ENCODE measurements around the gene ZBTB46. TPM values are rescaled to one million over a fixed set of nuclear protein-coding genes. Genes with fewer than 3 reads are reported as not detected.

Gene ZBTB46
- total RNA-seq, 1 experiment from 2014 or later: 13.5 TPM

DNA sequence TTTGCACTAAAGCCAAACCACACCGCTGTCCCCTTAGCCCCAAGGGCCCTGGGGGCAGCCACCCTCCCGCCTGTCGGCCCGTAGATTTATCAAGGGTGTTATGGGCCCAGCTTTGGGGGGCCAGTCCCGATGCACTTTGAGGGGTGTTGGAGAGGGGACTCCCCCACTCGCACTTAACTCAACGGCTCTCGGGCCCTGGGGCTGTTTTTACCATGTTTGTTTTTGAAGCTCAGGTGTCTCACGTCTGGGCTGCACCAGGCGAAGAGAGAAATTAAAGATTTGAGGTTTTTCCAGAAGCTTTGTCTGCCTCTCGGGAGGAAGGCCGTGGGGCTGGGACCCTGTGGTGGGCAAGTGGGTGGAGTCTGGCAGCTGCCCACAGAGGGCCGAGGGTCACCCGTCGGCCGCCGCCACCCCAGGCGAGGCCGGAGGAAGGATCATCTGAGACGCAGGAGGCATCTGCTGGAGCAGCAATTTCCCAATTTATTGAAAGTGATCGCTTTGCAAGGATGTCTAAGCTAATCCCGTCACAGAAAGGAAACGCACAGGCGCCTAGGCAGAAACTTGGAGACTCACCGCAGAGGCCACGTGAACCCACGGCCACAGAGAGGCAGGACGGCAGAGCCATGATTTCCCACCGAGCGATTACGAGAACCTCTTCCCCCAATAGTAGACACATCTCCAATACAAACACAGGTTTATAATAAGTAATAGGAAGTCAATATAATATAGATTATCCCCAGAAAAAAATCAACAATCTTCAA, 87.7 kb downstream of the ZBTB46 start:
- peaks cover 1% of the 10 kb centered on the region; the same call in 1 of the 2 replicates for H3K36me3 ChIP-seq (replicated peaks; ENCODE audit: control insufficient read depth, insufficient read depth, low read length)
- 0 out of 2 replicates have a peak, but pooled peaks cover under 1% of the 10 kb centered on the region for H3K27me3 ChIP-seq (ENCODE audit: control insufficient read depth, insufficient read depth, low read length)
- H3K4me3 ChIP-seq (ENCODE audit: insufficient read depth, low read depth, low read length): no peak overlapping the region
- peak; percentile 59 for DNase-seq

- Histone ChIP-seq H3K36me3 (replicated peaks; ENCODE audit: control insufficient read depth, insufficient read depth, low read length) (peaks cover 1% of the 10 kb centered on the region; the same call in 1 of the 2 replicates), H3K4me3 (ENCODE audit: insufficient read depth, low read depth, low read length) (no peak overlapping the region), H3K27me3 (ENCODE audit: control insufficient read depth, insufficient read depth, low read length) (0 out of 2 replicates have a peak, but pooled peaks cover 2% of the 10 kb centered on the region)
- peak; percentile 64 for DNase-seq
Measured at GRCh38 chr20:63742381-63743024, 88.6 kb downstream of the ZBTB46 start.

- Histone ChIP-seq H3K4me3 (ENCODE audit: insufficient read depth, low read depth, low read length) (no peak overlapping the region), H3K27me3 (ENCODE audit: control insufficient read depth, insufficient read depth, low read length) (0 out of 2 replicates have a peak, but pooled peaks cover 2% of the 10 kb centered on the region), H3K36me3 (replicated peaks; ENCODE audit: control insufficient read depth, insufficient read depth, low read length) (peaks cover 1% of the 10 kb centered on the region; the same call in 1 of the 2 replicates)
- DNase-seq: peak; percentile 66
Measured at GRCh38 chr20:63741676-63742380, 89.2 kb downstream of the ZBTB46 start.

DNA sequence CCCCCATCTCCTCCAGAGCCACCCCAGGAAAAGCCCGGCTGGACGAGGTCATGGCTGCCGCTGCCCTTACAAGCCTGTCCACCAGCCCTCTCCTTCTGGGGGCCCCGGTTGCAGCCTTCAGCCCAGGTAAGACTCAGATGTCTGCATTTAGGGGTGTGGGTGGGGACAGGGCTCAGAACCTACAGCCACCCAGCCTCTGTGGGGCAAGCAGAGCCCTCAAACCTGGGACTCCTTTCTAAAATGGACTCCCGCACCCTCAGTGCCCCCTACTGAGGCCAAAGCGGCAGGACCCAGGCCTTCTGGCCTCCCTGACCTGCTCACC, 89.7 kb downstream of the ZBTB46 start:
- Histone ChIP-seq H3K27me3 (ENCODE audit: control insufficient read depth, insufficient read depth, low read length) (0 out of 2 replicates have a peak, but pooled peaks cover 2% of the 10 kb centered on the region), H3K36me3 (replicated peaks; ENCODE audit: control insufficient read depth, insufficient read depth, low read length) (no peaks in the 10 kb centered on the region; the same call in 1 of the 2 replicates), H3K4me3 (ENCODE audit: insufficient read depth, low read depth, low read length) (no peak overlapping the region; the same call in 1 of the 2 replicates)
- no peak for DNase-seq

DNA sequence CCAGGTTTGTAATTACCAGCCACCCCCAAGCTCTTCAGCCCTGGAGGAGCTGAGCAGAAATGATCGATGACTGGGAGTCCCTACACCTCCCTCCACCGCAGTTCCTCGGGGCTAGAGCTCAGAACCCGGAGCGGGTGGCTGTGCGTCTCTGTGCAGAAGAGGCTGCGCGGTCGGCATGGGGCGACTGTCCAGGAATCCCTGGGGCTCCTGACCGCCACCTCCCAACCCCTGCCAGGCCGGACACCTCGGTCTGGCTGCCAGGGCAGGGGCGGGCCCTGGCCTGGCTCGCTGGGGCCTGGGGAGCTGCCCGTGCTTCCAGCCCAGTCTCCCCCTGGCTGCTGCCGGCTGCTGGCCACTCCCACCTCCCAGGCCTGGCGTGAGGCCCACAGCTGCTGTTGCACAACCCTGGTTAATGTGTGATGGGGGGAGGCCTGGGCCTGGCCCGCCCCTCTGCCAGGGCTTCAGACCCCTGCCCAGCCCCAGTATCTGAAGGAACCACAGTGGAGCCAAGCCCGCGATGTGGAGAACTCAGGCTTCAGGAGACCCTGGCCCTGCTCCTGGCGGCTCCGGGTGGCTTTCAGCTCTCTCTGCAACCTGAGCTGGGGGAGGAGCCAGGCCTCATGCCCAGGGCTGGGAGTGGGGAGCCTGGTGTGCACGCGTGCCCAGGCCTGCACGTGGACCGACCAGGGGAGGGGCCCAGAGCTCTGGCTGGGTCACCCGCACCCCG, 90.3 kb downstream of the ZBTB46 start:
- Histone ChIP-seq H3K36me3 (replicated peaks; ENCODE audit: control insufficient read depth, insufficient read depth, low read length) (no peaks in the 10 kb centered on the region; the same call in 1 of the 2 replicates), H3K27me3 (ENCODE audit: control insufficient read depth, insufficient read depth, low read length) (0 out of 2 replicates have a peak, but pooled peaks cover 2% of the 10 kb centered on the region), H3K4me3 (ENCODE audit: insufficient read depth, low read depth, low read length) (peak overlapping the region; percentile 75)
- peak; percentile 96 for DNase-seq

DNA sequence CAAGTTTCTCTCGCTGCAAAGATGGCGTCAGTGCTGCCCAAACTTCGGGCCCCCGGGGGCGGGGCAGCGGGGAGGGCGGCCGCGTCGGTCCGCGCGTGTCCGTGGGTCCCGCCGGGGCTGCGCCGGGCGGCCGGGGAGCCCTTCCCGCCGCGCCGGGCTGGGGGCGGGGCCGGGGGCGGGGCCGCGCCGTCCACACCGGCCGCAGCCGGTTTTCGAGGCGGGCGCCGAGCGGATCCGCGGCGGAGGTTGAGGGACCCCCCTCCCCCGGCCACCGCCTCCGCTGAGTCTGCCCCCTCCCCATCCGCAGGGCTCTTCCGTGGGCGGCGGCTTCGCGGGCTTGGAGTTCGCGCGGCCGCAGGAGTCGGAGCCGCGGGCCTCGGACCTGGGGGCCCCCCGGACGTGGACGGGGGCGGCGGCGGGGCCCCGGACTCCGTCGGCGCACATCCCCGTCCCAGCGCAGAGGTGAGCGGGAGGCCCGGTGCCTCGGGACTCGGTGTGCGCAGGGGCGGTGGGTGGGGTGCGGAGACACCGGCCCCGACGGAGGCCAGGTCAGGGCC, 90.9 kb downstream of the ZBTB46 start:
- Histone ChIP-seq H3K27me3 (ENCODE audit: control insufficient read depth, insufficient read depth, low read length) (0 out of 2 replicates have a peak, but pooled peaks cover 2% of the 10 kb centered on the region), H3K36me3 (replicated peaks; ENCODE audit: control insufficient read depth, insufficient read depth, low read length) (no peaks in the 10 kb centered on the region; the same call in 1 of the 2 replicates), H3K4me3 (ENCODE audit: insufficient read depth, low read depth, low read length) (peak overlapping the region; percentile 75)
- peak; percentile 97 for DNase-seq

DNA sequence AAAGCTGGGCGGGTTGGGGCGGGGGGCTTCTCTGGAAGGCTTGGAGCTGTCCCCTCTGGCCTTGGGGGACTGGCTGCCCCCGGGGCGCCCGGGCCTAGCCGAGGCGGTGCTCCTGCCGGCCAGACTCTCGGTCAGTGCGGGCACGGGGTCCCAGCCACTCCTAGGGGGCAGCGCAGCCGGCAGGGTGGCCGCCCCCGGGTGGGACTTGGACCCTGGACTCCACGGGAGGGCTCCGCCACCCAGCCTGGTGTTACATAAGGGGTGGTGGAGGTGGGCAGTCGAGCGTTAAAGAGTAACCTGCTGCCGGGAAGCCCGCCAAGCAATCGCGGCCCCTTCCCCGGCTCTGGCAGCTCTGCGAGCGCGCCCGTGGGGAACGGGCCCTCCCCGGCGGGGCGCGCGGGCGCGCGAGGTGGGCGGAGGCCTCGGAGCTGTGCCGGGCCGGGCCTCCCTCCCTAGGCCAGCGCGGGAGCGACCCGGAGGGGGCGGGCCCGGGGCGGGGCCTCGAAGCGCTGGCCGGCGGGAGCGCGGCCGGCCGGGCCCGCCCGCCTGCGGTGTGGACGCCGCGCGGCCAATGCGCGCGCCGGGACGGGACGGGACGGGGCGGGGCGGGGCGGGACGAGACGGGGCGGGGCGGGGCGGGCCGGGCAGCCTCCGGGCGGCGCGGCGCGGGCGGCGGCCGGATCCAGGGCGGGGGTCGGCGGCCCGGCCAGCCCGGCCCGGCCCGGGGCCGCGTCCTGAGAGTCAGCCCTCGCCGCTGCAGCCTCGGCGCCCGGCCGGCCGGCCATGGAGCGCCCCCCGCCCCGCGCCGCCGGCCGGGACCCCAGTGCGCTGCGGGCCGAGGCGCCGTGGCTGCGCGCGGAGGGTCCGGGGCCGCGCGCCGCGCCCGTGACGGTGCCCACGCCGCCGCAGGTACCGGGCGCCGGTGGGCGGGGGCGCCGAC, 91.7 kb downstream of the ZBTB46 start, which contains the start of gene SLC2A4RG:
SLC2A4RG (plus strand) TSS at position 647 of the 940 bp plus-strand sequence; CDS start at position 784, 137 bp downstream.
- DNase-seq: peak; percentile 100
- H3K27me3 ChIP-seq (ENCODE audit: control insufficient read depth, insufficient read depth, low read length): 0 out of 2 replicates have a peak, but pooled peaks cover 2% of the 10 kb centered on the region
- H3K4me3 ChIP-seq (ENCODE audit: insufficient read depth, low read depth, low read length): peak within 1 kb of the TSS; percentile 75

GRCh38 chr20:63738687-63739129, 92.4 kb downstream of the ZBTB46 start:
- 0 out of 2 replicates have a peak, but pooled peaks cover 2% of the 10 kb centered on the region for H3K27me3 ChIP-seq (ENCODE audit: control insufficient read depth, insufficient read depth, low read length)
- H3K4me3 ChIP-seq (ENCODE audit: insufficient read depth, low read depth, low read length): peak overlapping the region; percentile 53
- no peak for DNase-seq
- H3K36me3 ChIP-seq (replicated peaks; ENCODE audit: control insufficient read depth, insufficient read depth, low read length): peaks cover 2% of the 10 kb centered on the region; the same call in 1 of the 2 replicates

More for the DNA sequence above, 91.7 kb downstream of the ZBTB46 start, which contains the start of gene SLC2A4RG:
- H3K36me3 ChIP-seq (replicated peaks; ENCODE audit: control insufficient read depth, insufficient read depth, low read length): peaks cover 1% of the 10 kb centered on the region; the same call in 1 of the 2 replicates

DNA sequence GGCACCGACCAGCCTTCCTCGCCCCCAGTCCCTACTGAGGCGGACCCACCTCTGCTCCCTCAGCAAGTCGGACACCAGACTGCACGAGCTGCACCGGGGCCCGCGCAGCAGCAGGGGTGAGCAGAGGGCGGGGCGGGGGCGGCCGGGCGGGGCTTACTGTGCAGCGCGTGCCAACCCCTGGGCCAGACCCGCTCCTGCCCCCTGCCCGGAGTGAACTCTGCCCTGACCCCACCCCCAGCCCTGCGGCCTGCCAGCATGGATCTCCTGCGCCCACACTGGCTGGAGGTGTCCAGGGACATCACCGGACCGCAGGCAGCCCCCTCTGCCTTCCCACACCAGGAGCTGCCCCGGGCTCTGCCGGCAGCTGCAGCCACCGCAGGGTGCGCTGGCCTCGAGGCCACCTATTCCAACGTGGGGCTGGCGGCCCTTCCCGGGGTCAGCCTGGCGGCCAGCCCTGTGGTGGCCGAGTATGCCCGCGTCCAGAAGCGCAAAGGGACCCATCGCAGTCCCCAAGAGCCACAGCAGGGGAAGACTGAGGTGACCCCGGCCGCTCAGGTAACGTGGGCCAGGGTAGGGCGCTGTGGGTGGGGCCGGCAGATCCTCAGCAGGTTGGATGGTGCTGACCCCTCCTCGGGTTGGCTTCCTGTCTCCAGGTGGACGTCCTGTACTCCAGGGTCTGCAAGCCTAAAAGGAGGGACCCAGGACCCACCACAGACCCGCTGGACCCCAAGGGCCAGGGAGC, 92.9 kb downstream of the ZBTB46 start:
- H3K27me3 ChIP-seq (ENCODE audit: control insufficient read depth, insufficient read depth, low read length): 0 out of 2 replicates have a peak, but pooled peaks cover 2% of the 10 kb centered on the region
- peak overlapping the region; percentile 37 for H3K4me3 ChIP-seq (ENCODE audit: insufficient read depth, low read depth, low read length)
- peaks cover 2% of the 10 kb centered on the region; the same call in 1 of the 2 replicates for H3K36me3 ChIP-seq (replicated peaks; ENCODE audit: control insufficient read depth, insufficient read depth, low read length)
- peak; percentile 76 for DNase-seq

DNA sequence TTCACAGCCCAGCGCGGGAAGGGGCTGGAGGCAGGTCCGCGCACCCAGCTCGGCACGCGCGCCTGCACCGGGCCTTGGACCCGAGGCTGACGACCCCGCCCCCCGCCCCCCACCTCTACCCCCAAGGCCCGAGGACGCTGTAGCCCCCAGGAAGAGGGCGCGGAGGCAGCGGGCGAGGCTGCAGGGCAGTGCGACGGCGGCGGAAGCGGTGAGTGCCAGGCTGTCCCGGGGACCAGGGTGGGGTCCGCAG, 93.4 kb downstream of the ZBTB46 start:
- peak overlapping the region; percentile 37 for H3K4me3 ChIP-seq (ENCODE audit: insufficient read depth, low read depth, low read length)
- H3K36me3 ChIP-seq (replicated peaks; ENCODE audit: control insufficient read depth, insufficient read depth, low read length): peaks cover 4% of the 10 kb centered on the region
- 0 out of 2 replicates have a peak, but pooled peaks cover 2% of the 10 kb centered on the region for H3K27me3 ChIP-seq (ENCODE audit: control insufficient read depth, insufficient read depth, low read length)
- peak; percentile 76 for DNase-seq

DNA sequence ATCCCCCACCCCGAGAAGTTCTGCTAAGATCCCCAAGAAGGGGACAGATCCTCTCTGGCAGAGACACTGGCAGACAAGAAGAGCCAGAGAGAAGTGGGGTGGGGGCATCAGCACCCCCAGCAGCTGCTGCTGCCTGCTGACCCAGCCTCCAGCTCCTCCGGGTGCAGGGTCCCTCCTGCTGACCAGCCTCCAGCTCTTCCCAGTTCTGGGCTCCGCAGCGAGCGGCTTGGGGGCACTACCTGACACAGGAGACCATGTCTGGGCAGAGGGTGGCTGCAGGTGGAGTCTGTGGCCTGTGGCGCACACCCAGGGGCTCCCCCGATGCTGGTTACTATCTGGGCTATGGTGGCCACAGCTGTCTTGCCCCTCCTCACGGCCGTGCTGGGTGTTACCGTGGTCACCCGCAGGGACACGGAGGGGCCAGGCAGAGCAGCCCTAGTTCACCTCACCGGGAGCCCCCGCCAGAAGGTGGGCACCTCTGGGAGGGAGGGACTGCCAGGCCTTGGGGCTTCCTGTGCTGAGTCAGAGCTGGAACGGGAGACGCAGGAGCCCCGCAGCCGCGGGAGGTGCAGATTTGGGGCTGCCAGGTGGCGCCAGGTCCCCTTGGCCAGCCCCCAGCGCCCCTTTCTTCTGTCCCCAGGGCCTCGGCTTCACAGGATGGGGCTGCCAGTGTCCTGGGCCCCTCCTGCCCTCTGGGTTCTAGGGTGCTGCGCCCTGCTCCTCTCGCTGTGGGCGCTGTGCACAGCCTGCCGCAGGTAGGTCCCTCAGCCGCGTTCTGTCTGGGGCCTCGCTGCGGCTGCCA, 94.0 kb downstream of the ZBTB46 start:
- peak; percentile 73 for DNase-seq
- H3K27me3 ChIP-seq (ENCODE audit: control insufficient read depth, insufficient read depth, low read length): 0 out of 2 replicates have a peak, but pooled peaks cover 2% of the 10 kb centered on the region
- H3K36me3 ChIP-seq (replicated peaks; ENCODE audit: control insufficient read depth, insufficient read depth, low read length): peaks cover 4% of the 10 kb centered on the region
- H3K4me3 ChIP-seq (ENCODE audit: insufficient read depth, low read depth, low read length): peak overlapping the region; percentile 12
